SK-N-MC (cell line): ENCODE results near the gene ADARB1.
A peak's percentile ranks its signal among the peaks of the same experiment; 100 is the strongest.

Experiments used
- DNase-seq: peaks from one replicate; pipeline ENCODE4 v3.0.0-alpha.2; 2011; ENCODE audit warnings: low read depth, low spot score
- H3K27ac ChIP-seq: fragments of 200-600 bp; sonication (generic); 2 replicates; pipeline ENCODE4 v1.5.1; 2016; ENCODE audit warnings: mixed run types
- H3K36me3 ChIP-seq: fragments of 200-600 bp; sonication (generic); 2 replicates; pipeline ENCODE4 v1.6.1; 2017; ENCODE audit warnings: antibody characterized with exemption, low read length, mixed read lengths; ENCODE audit not compliant: insufficient read depth
- H3K4me3 ChIP-seq: fragments of 200-600 bp; sonication (generic); 2 replicates; pipeline ENCODE4 v1.5.1; 2016
- H3K9ac ChIP-seq: fragments of 200-600 bp; sonication (generic); 2 replicates; pipeline ENCODE4 v1.8.0; 2017; ENCODE audit warnings: mixed run types, mixed read lengths; ENCODE audit not compliant: insufficient read length
- H3K9me3 ChIP-seq: fragments of 200-600 bp; sonication (generic); 2 replicates; pipeline ENCODE4 v1.6.1; 2017; ENCODE audit warnings: low read depth, mild to moderate bottlenecking, antibody characterized with exemption, low read length, moderate library complexity, mixed read lengths
- EZH2 ChIP-seq: fragments of 200-600 bp; sonication (generic); IDR thresholded peaks from one replicate; pipeline ENCODE4 v1.6.1; 2017; ENCODE audit warnings: antibody characterized with exemption
- FOXP2 ChIP-seq: optimal IDR thresholded peaks from 2 replicates; pipeline ENCODE3; 2011; ENCODE audit warnings: mild to moderate bottlenecking, moderate library complexity; ENCODE audit not compliant: insufficient read depth; ENCODE audit errors: extremely low read length, control extremely low read depth
- POLR2AphosphoS5 ChIP-seq: IDR thresholded peaks from 2 replicates; pipeline ENCODE4 v1.6.1; 2012; ENCODE audit warnings: mild to moderate bottlenecking, low read depth, low read length, borderline replicate concordance

The ADARB1 gene

DNA sequence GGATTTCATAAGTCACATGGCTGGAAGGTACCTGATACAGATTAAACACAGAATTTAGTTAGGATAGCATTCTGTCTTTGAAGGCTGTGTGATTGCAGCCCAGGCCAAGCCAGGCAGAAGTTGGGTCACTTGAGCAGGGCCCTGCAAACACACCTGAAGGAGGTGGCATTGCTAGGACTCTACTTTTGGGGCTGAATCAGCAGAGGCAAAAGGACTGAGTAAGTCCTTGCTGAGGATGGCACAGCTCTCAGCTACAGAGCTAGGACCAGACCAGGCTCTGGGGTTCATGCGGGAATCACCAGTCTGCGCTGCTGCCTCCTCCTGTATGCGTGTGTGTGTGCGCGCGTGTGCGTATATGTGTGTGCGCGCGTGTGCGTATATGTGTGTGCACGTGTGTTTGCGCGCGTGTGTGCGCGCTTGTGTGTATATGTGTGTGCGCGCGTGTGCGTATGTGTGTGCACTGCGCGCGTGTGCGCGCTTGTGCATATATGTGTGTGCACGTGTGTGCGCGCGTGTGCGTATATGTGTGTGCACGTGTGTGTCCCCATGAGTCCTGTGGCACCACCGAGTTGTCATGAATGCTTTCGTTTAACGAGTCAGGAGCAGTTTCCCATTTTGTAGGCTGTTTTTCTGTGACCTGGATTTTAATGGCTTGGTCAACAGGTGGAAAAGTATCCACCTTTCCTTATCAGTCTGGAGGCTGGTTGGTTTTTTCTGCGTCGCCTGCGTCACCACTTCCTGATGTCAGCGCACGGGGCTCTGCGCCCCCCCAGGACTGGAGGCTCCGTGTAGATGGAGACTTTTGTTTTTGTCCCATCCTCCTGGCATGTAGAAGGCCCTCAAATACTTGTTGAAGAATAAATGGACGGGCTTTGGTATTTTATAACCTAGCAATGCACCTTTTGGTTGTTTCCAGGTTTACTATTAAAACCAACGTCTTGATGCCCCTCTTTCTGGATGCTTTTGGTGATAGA is 34.7 kb downstream of the ADARB1 start:
- DNase-seq: no peak
- Histone ChIP-seq H3K9ac (peak overlapping the region; percentile 40), H3K36me3 (peaks cover 10% of the 10 kb centered on the region; the same call in 1 of the 2 replicates), H3K27ac (peak overlapping the region; percentile 83), H3K4me3 (peak overlapping the region; percentile 61), H3K9me3 (peaks cover 5% of the 10 kb centered on the region; the same call in 1 of the 2 replicates)
- no peak for TF ChIP-seq FOXP2
- TF ChIP-seq POLR2AphosphoS5: no peak
- TF ChIP-seq EZH2: no peak

DNA sequence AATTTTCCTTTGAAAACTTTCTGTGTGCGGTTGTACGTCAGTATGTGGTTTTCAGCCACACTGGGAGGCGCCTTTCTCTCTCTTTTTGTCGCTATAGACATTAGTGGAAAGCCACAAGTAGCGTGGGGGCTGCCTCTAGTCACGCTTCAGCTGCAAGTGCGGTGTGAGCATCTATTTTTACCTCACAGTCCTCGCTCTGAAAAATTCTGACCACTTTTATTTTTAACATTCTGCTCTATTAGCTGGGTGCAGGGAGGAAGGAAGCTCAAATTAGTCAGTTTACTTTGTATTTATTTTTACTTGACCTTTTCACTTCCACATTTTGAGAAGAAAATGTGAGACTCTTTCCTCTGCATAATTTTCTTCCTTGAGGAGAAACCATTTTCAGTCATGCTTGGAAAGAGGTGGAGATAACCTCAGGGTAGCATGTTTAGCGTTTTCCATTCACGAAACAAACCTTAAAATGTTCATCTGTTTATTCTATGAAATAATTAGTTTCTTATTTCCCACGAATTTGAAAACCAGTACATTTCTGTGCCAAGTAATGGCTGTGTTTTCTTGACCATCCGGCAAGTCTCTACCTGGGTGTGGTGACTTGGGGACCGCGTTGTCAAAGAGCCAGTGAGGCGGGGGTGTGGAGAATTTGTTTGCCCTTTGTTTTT is 35.6 kb downstream of the ADARB1 start:
- Histone ChIP-seq H3K9ac (peak overlapping the region; percentile 40), H3K36me3 (peaks cover 10% of the 10 kb centered on the region; the same call in 1 of the 2 replicates), H3K27ac (peak overlapping the region; percentile 83), H3K4me3 (peak overlapping the region; percentile 61), H3K9me3 (peaks cover 5% of the 10 kb centered on the region; the same call in 1 of the 2 replicates)
- no peak for DNase-seq
- TF ChIP-seq EZH2 (no peak), FOXP2 (no peak), POLR2AphosphoS5 (no peak)

DNA sequence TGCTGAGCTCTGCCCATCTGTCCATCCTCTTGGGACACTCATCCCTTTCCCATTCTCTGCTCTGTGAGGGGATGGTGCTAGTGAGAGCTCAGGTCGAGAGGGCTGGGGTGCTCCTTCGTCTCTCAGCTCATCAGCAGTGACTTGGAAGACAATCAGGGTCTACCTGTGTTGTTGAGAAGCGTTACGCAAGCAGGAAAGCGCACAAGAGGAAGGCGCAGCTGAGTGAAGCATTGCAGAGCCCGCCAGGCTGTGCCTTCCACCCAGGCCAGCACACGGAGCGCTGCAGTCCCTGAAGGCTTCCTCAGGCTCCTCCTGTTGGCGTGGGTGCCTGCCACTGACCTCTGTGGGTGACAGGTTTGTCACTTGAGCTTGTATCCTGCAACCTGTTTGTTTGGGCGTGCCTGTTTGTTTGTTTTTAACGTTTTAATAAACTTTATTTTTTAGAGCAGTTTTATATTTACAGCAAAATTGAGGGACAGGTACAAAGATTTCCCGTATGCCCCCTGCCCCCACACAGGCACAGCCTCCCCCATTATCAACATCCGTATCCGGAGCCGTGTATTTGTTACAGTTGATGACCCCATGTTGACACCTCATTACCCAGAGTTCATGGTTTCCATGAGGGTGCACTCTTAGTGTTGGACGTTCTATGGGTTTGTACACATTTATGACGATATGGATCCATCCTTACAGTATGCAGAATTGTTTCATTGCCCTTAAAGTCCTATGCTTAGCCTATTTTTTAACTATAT is 36.7 kb downstream of the ADARB1 start:
- Histone ChIP-seq H3K9ac (no peak overlapping the region), H3K27ac (no peak overlapping the region), H3K9me3 (peaks cover 5% of the 10 kb centered on the region; the same call in 1 of the 2 replicates), H3K36me3 (peaks cover 10% of the 10 kb centered on the region; the same call in 1 of the 2 replicates), H3K4me3 (no peak overlapping the region)
- DNase-seq: no peak
- TF ChIP-seq POLR2AphosphoS5: no peak
- no peak for TF ChIP-seq EZH2
- TF ChIP-seq FOXP2: no peak

DNA sequence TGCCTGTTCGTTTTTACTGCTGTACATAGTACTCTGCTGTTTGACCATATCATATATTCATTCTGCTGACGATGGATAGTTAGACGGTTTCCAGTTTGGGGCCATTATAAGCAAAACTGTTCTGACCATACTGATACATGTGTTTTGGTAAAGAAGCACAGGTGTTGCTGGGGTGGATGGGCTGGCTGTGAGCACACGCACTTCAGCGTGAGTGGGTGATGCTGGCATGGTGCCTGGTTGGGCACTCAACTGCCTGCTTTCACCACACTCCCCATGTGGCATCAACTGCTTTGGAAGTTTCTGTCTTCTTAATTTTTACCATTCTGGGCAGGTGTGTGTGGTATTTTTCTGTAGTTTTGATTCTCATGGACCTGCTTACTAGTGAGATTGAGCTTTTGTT is 37.3 kb downstream of the ADARB1 start:
- Histone ChIP-seq H3K9me3 (peaks cover 5% of the 10 kb centered on the region; the same call in 1 of the 2 replicates), H3K36me3 (peaks cover 14% of the 10 kb centered on the region), H3K9ac (no peak overlapping the region), H3K27ac (no peak overlapping the region), H3K4me3 (no peak overlapping the region)
- no peak for DNase-seq
- TF ChIP-seq POLR2AphosphoS5 (no peak), FOXP2 (no peak), EZH2 (no peak)

DNA sequence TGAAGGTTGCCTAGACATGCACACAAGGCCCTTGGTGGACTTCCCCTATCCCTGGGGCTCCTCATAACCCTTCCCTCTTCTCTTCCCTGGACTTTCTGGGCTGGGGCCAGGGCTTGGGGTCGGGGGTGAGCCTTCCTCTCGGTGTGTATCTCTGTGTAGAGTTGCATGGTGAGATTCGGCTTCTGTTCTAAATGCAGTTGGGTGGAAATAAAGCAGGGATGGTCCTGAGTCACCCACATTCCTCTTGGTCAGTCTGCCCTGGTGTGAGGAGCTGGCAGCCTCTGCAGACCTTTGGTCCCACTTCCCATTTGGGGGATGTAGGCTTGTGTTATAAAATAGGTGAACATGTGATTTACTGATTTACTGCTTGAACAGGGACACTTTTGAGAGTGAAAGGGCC is 38.0 kb downstream of the ADARB1 start:
- DNase-seq: no peak
- H3K9ac ChIP-seq: no peak overlapping the region

DNA sequence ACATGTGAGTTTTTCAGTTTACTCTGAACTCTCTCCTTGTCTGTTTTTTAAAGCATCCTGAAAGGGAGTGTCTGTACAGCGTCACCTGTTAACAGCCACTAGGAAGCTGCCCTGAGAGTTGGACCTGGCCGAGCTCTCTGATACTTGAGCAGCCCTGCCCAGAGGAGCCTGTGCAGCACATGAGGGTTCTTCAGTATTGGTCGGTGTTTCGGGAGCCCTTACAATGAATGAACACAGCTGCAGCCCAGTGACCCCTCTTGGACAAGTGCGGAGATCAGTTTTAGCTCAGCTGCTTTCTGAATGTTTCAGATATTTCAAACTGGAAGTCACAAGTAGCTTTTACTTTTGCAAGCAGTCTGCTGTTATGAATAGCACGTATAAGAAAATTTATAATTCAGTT is 39.2 kb downstream of the ADARB1 start:
- no peak overlapping the region for H3K27ac ChIP-seq
- no peak for DNase-seq
- TF ChIP-seq FOXP2: no peak
- peaks cover 13% of the 10 kb centered on the region for H3K36me3 ChIP-seq
- 0 out of 2 replicates have a peak, but pooled peaks cover 2% of the 10 kb centered on the region for H3K9me3 ChIP-seq
- H3K9ac ChIP-seq: no peak overlapping the region
- no peak overlapping the region for H3K4me3 ChIP-seq

More for the DNA sequence above, 38.0 kb downstream of the ADARB1 start:
- Histone ChIP-seq H3K9me3 (peaks cover 5% of the 10 kb centered on the region; the same call in 1 of the 2 replicates), H3K36me3 (peaks cover 19% of the 10 kb centered on the region), H3K4me3 (no peak overlapping the region), H3K27ac (no peak overlapping the region)
- TF ChIP-seq POLR2AphosphoS5 (no peak), EZH2 (no peak), FOXP2 (no peak)

DNA sequence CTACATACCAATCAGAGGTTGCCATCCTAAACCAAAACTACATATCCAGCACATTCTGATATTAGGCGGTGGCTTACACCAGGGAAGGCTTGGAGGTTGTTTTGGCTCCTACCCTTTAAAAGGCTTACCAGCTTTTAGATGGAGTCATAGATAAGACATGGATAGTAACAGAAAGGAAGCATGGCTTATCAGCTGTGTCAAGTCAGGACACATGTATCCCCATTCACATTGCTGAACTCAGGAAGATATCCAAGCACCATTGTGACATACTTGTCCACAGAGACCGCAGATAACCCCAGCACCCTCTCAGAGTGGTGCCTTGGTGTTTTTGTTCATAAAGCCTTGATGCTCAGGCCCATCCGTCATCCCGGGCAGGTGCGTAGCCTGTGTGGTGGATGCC is 39.7 kb downstream of the ADARB1 start:
- H3K4me3 ChIP-seq: no peak overlapping the region
- DNase-seq: no peak
- peaks cover 13% of the 10 kb centered on the region for H3K36me3 ChIP-seq
- H3K27ac ChIP-seq: no peak overlapping the region
- H3K9me3 ChIP-seq: 0 out of 2 replicates have a peak, but pooled peaks cover 2% of the 10 kb centered on the region
- TF ChIP-seq POLR2AphosphoS5 (no peak), FOXP2 (no peak), EZH2 (no peak)
- no peak overlapping the region for H3K9ac ChIP-seq

DNA sequence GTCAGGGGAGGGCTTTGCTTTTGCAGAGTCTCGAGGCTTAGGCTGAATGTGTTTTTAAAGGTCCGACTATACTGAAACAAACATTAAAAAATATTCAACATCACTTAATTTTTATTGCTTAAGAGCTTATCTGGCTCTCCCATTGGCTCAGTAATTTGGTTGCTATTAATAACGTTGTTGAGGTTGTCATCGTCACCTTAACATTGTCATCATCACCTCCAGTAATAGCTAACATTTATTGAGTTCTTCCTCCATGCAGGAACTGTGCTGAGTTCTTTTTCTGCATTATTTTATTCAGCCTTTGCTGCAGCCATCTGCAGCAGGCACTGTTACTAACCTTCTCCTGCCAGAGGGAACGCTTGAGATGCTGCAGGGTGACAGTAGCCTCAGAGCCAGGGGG is 40.1 kb downstream of the ADARB1 start:
- Histone ChIP-seq H3K9ac (no peak overlapping the region), H3K4me3 (no peak overlapping the region), H3K9me3 (0 out of 2 replicates have a peak, but pooled peaks cover 2% of the 10 kb centered on the region), H3K27ac (no peak overlapping the region), H3K36me3 (peaks cover 13% of the 10 kb centered on the region)
- no peak for DNase-seq
- TF ChIP-seq EZH2 (no peak), POLR2AphosphoS5 (no peak), FOXP2 (no peak)

DNA sequence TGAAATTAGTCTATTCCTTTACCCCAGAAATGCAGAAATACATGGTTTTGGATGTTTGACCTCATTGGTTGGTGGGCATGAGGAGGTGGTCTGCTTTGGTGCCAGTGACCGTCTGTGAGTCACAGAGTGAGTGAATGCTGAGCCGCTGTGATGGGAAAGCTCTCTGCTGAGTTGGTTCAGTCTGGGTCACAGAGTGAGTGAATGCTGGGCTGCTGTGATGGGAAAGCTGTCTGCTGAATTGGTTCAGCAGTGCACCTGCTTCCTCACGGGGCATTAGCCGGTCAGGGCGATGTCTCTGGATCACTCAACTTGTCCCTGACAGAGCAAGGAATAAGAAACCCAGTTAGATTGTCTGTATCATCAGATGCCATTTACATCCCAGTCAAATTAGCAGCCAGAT is 40.8 kb downstream of the ADARB1 start:
- Histone ChIP-seq H3K9ac (no peak overlapping the region), H3K27ac (no peak overlapping the region), H3K9me3 (0 out of 2 replicates have a peak, but pooled peaks cover 2% of the 10 kb centered on the region), H3K36me3 (peaks cover 13% of the 10 kb centered on the region), H3K4me3 (no peak overlapping the region)
- no peak for DNase-seq
- no peak for TF ChIP-seq EZH2
- no peak for TF ChIP-seq FOXP2
